ENCODE measurements around the gene SIAH1.
"Not testable (repeated sequence)": the region's sequence is repeated elsewhere in the genome, so short reads cannot be mapped to it uniquely, and the experiment has no call there.

The SIAH1 gene

DNA sequence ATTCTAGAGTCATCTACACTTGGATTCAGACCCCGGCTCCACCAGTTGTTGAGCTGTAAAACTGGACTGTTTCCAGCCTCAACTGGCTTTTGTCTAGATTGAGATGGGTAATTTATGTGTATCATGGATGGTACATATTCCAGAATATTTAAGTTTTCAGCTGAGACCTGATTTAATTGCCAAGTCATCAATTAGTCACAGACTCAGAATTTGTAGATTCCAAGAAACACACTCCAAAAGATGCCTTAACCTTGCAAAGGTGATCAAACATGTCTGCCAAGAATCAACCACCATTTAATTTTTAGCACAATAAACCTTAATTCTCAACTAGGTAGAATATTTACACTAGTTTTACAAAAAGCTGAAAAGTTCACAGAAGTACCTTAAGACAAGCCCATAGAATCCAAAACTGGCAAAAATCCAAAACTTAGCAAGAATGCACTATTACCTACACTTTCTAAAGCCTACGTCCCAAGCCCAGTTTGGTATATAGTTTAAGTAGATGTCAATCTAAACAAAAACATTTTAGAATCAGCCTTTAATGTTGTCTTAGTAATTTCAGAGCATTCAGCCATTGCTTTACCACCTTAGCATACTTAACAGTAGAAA is 17.7 kb downstream of the SIAH1 start:
- in situ Hi-C loops (cut with HindIII; ENCODE audit: low sequenced_read_pairs) = no loop called here

DNA sequence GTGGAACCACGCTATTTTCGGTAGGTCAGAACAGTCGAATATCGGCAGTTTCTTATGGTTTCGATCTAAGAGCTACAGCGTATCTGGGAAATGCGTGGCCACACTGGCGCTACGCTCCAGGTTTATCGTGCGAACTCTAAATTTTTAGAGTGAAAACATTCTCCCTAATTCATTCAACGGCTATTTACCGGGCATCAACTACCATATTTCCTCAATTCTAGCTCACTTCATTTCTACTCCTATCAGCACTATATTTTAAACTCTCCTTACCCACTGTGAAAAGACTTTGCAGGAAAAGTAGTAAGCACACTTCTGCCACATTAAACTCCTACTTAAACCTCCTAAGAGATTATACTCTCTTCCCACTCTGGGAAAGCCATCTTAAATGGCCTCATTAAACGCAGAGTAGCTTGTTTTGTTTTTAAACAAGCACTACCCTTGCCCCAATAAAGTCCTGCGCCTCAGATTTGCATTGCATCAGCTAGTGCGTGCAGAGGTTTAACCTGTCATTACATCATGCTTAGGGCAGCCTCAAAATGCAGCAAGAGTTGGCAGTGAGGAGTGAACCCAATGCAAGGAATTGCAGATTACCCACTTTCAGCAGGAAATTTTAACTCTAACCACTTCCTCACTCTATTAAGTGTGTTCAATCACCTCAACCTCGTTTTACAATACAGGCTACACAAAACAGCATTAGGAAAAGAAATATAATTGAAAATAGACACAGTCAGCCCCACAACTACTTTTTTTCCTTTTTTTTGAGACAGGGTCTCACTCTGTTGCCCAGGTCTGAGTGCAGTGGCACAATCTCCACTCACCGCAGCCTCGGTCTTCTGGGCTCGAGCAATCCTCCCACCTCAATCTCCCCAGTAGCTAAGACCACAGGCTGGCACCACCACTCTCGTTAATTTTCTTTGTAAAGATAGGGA is 18.8 kb downstream of the SIAH1 start:
- in situ Hi-C loops (cut with HindIII; ENCODE audit: low sequenced_read_pairs) = no loop called here

DNA sequence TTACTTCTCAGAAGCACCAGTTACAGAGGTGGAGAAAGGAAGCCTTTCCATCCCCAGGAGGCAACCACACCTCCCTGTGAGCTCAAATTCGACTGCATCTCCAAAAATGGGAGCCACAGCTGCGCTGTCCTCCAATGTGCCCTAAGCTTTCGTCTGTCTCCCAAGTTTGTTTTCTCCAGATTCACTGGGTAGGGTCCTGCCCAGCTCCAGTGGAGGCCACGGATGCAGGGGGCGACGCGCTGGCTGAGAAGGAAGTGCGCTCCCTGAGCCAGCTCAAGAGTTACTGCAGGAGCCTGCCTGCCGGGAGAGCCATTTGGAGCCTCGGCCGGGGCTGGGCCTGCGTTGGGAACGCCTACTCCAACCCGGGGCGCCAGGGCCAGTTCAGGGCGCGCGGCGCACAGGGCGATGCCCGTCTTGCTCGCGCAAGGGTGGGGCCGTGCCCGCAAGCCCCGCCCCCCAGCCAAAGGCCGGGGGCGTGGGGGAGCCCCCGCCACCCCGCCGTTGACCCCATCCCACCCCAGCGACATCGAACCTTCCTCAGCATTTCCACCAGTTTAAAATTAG is 19.5 kb downstream of the SIAH1 start:
- in situ Hi-C loops (cut with HindIII; ENCODE audit: low sequenced_read_pairs) = no loop called here

DNA sequence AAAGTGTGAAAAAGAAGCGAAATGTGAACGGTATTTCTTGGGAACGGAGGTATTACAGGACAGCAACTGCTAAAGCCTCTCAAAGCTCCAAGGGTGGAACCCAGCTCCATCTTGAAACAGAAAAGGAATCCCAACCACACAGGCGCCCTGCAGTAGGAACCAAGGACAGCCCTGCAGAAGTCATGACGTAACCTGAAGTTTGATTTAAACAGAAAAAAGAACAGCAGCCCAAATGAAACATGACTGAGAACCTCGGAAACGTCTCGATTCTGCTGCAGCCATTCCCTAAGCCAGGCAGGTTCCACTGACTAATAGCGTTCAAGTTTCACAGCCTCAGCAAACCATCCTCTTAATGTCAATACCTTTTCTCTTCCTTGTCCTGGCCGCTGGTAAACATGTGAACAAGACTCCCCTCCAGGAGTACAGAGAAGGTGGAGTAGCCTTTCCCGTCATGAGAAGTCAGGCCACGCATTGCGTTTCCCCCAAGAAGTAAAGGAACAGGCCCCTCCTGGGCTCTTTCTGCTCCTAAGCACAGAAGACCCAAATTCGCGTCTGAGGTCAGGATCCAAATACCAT is 20.1 kb downstream of the SIAH1 start:
- in situ Hi-C loops (cut with HindIII; ENCODE audit: low sequenced_read_pairs) = no loop called here

DNA sequence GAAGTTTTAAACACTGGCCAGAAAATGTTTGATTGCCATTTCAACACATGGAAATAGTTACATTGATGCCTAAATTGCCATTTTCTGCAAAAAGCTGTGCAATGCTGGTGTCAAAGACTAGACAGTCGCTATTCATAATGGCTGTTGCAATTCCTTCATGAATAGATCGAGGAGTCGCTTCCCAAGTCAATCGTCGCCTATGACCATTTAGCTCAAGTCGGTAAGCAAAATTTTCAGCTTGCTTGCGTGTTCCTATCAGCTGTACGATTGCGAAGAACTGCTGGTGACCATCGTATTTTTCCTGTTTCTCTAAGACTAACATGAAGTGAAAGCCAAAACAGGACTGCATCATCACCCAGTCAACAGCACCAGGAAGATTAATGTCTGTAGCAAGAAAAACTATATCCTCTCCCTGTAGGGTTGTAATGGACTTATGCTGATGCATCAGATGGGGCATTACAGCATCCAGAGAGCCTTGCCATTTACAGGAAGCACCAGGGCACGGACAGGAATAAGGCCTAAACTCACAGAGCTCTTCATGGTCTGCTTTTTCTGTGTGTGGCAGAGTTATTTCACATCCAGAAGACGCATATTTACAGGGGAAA is 23.6 kb downstream of the SIAH1 start:
- in situ Hi-C loops (cut with HindIII; ENCODE audit: low sequenced_read_pairs) = no loop called here

DNA sequence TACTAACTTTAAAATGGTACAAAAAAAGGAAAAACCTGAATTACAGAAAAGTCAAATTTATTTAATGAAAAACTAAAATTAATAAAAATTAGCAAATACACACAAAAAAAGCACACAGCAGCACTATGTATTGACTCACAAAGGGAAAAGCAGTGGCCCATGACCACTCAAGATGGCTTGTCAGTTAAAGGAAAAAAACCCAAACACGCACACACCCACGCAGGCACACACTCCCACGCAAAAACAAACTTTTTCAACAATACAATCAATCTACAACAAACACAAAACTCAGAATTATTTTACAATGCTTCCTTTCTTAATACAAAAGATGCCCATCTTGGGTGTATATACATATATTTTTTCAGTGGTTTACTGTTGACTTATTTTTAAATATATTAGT is 24.2 kb downstream of the SIAH1 start:
- in situ Hi-C loops (cut with HindIII; ENCODE audit: low sequenced_read_pairs) = no loop called here

DNA sequence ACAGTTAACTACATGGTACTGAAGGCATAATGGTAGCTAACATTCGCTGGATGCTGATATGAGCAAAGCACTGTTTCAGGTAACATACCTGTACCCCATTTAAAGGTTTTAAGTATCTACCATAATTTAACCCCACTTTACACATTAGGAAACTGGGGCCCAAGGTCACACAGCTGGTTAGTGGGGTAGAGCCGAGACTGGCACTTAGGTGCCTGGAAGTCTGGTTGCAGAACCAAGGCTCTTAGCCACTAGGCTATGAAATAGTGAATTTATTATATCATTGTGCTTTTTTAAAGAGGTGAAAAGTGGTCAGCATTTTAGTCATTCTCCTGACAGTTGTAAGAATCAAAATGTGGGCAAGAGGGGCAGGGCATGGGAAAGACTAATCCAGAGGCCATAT is 25.2 kb downstream of the SIAH1 start:
- in situ Hi-C loops (cut with HindIII; ENCODE audit: low sequenced_read_pairs) = no loop called here

DNA sequence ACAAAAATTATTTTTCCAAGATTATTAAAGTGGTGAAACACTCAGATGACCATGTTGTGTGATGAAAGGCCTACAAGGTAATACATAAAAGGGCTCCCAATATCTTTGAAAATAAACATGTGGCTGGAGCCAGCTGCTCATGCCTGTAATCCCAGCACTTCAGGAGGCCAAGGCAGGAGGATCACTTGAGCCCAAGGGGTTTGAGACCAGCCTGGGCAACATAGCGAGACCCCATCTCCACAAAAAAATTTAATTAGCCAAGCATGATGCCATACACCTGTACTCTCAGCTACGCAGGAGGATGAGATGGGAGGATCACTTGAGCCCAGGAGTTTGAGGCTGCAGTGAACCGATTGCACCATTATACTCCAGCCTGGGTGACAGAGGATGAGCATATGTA is 26.8 kb downstream of the SIAH1 start:
- in situ Hi-C loops (cut with HindIII; ENCODE audit: low sequenced_read_pairs) = no loop called here

DNA sequence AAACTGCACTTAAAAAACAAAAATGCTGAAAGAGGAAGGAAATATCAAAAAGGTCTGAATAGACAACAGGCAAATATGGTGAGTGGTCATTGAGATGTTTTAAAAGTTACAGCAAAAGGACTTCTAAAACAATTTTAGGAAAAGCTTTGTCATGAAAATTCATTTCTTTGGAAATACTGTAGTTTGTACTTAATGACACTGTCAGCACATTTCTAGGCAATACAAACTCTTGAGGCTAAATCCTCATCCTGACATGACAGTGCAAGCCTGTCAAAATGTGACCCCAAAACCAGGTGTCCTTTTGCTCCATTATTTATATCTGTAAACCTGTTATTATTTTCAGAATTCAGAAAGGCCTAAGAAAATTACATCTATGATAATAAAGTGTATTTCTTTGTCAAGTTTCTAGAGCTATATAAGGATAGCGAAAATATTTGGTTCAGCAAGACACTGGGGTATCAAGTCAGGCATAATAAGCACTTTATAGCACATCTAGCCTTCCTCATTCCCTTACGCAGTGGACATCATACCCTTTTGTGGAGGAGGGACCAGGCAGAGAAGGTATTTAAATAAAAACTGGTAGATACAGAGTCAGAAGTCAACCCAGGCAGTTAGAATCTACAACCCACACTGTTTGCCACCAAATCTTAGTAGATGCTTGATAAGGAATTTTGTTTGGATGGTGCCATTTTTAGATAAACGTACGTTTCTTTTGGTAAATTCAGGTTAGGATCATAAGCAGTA is 28.4 kb downstream of the SIAH1 start:
- in situ Hi-C loops (cut with HindIII; ENCODE audit: low sequenced_read_pairs) = no loop called here

DNA sequence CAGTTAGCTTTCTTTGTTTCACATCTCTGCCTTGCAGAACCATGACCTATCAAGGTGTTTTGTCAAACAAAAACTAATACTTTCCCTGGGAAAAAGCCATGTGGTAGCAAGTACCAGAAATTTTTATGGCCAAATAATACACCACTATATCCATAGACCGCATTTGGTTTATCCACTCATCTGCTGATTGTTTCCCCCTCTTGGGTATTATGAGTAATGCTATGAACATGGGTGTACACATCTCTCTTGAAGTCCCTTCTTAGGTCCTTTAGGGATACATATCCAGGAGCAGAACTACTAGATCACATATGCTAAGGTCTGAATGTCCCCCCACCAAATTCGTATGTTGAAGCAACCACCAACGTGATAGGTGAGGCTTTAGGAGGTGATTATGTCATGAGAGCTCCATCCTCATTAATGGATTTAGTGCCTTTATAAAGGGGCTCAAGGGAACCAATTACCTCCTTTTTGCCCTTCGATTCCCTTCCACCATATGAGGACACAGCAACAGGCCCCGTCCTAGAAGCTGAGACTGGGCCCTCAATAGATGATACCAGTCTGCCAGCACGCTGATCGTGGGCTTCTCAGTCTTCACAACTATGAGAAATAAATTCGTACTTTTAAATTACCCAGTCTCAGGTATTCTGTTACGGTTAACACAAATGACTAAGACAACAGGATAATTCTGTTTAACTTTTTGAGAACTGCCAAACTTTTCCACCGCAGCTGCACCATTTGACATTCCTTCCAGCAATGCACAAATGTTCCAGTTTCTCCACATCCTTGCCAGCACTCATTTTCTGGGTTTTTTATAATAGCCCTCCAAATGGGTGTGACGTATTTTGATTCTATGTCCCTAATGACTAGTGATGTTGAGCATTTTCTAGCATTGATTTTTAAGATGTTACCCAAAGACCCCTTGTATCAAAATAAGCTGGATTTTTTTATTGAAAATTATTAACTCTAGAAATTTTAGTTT is 30.0 kb downstream of the SIAH1 start:
- in situ Hi-C loops (cut with HindIII; ENCODE audit: low sequenced_read_pairs) = no loop called here

DNA sequence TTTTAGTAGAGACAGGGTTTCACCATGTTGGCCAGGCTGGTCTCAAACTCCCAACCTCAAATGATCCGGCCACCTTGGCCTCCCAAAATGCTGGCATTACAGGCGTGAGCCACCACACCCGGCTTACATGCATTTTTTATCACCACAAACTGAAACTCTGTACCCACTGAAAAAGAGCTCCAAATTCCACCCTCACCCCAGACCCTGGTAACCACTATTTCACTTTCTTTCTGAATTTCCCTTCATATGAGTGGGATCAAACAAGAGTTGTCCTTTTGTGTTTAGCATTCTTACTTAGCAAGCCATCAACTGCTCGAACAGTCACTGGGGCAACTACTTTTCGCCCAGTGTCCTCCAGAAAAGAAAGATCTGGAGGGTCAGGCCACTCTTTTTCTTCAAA is 30.8 kb downstream of the SIAH1 start:
- in situ Hi-C loops (cut with HindIII; ENCODE audit: low sequenced_read_pairs) = not testable (repeated sequence)

DNA sequence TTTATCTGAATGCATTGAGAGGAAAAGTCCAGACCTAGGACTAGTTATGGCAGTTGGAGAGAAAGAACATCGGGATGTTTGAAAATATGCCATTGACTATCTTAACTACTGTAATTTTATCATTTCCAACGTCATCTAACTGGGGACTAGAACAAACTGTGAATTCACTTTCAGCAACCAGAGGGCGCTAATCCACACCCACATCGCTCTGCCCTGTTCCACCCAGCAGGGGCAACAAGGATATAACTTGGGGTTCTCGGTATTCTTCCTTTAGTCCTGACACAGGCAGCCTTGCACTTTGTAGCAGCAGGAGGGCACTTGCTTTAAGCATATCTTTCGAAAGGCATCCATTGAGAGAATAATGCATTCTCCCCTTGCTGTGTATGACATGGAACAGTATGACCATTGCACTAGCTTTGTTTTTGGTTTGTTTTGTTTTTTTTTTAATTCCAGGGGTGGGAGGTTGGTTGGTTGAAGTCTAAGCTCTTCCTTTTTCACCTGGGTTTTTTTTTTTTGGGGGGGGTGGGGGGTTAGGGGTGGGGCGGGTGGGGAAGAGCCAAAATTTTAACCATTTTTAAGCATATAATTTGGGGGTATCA is 31.5 kb downstream of the SIAH1 start:
- in situ Hi-C loops (cut with HindIII; ENCODE audit: low sequenced_read_pairs) = no loop called here

DNA sequence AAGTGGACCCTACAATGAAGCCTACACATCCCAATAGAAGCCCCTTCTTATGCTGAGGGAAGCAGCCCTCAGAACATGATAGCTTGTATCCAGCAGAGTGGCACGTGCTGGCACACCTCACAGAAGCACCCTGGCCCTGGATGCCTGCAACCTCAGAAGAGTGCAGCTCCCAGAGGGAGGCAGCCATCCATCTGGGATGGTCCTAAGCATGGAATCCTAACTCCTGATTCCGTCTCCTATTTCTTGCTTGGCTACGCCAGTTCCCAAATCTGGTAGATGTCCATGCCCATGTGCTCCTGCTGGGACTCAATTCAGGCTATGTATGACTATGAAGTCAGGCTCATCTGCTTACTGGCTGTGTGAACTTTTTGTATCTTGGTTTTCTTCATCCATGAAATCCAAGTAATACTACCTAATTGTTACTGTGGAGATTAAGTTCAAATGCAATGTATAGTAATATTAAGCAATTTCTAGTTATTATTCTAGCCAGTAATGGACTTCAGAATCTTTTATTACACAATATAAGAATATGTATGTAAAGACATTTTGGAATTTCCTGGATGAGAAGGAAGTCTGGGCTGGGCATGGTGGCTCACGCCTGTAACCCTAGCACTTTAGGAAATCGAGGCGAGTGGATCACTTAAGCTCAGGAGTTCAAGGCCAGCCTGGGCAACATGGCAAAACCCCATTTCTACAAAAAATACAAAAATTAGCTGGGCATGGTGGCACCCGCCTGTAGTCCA is 32.4 kb downstream of the SIAH1 start:
- in situ Hi-C loops (cut with HindIII; ENCODE audit: low sequenced_read_pairs) = no loop called here

DNA sequence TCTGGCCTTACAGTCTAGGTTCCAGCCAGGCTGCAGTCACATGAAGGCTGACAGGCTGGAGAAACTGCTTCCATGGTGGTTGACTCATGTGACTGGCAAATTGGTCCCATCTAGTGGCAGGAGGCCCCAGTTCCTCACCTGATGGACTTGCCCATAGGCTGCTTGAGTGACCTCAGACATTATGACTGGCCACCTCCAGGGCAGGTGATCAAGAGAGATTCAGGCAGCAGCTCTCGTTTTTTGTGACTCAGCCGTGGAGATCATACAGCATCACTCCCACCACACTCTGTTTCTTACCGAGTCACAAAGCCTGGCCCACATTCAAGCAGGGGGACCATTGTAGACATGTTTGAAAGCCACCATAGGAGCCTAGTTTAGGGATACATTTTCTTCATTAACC is 34.5 kb downstream of the SIAH1 start:
- in situ Hi-C loops (cut with HindIII; ENCODE audit: low sequenced_read_pairs) = no loop called here

DNA sequence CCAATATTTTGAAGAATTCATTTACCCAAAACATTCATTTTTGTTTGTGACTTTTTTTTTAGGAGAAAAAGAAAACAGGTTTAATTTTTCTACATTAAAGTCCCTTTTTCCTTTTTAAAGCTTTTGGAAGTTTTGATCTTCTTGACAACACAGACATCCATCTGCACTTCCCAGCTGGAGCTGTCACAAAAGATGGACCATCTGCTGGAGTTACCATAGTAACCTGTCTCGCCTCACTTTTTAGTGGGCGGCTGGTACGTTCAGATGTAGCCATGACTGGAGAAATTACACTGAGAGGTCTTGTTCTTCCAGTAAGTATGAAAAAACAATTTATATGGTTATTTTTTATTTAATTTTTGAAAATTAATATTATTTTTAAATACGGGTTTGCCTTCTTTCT is 37.2 kb downstream of the SIAH1 start:
- in situ Hi-C loops (cut with HindIII; ENCODE audit: low sequenced_read_pairs) = no loop called here

DNA sequence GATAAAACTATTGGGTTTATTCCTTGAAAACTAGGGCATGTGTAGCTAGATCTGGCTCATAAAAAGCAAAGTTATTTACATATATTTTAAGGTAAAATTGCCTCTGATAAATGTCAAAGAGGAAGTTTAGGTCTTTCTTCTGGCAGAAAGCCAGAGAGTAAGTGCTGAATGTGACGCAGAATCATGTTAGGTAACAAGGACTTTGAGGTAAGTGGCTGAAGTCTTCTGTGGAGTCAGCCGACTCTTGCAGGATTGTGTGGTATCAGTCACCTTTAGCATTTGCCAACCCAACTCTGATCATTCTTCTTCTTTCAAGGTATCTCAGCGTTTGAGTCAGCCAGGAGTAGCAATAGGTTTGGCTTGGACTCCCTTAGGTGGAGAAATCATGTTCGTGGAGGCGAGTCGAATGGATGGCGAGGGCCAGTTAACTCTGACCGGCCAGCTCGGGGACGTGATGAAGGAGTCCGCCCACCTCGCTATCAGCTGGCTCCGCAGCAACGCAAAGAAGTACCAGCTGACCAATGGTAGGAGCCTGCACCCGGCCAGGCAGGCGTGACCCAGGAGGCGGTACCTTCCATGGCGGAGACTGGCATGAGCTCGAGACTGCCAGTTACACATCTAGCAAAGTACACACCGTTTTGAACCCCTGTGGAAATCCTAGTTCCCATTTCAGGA is 37.9 kb downstream of the SIAH1 start:
- in situ Hi-C loops (cut with HindIII; ENCODE audit: low sequenced_read_pairs) = no loop called here

DNA sequence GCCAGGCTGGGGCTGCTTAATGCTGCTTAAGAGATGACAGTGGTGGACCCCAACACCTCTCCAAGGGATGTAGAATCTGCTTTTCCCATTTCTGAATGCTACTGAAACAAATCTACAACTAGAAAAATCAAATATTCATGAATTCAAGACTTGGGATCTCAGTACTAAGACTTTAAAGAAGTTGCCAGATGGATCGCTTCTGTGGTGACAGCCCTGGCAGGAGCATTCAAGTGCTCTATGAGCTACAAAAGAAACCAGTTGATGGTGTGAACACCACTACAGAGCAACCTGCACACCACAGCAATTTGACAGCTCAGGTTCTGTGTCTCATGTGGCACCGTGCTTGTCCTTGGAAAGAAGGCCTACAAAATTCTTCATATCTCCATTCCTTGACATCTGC is 42.6 kb downstream of the SIAH1 start:
- in situ Hi-C loops (cut with HindIII; ENCODE audit: low sequenced_read_pairs) = no loop called here

DNA sequence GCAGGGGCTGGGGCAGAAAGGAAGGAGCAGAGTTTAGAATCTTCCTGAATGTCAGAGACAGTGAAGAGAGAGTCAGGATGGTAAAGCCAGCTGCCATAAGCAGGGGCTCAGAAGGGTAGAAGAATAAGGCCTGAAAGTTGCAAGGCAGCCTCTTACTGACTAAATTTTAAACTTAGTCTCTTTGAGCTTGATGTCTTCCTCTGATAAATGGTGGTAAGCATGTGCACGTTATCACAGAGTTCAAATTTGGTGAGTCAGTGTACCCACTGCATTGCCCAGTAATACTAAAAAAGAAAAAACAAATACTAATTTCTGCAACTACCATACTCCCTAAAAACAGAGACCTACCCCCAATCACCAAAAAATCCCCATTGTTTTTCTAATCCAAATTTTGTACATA is 45.2 kb downstream of the SIAH1 start:
- in situ Hi-C loops (cut with HindIII; ENCODE audit: low sequenced_read_pairs) = no loop called here
